OCI-LY1 (cell line): Measurements from ENCODE around the gene PTGER4.

Experiments used
- CTCF ChIP-seq: fragments of 200-600 bp; sonication (generic), shearing (Covaris generic); IDR thresholded peaks from 2 replicates; pipeline ENCODE4 v1.5.1; 2017; ENCODE audit warnings: mild to moderate bottlenecking, antibody characterized with exemption, low read length, moderate library complexity, mixed read lengths
- EZH2 ChIP-seq: fragments of 200-600 bp; sonication (generic), shearing (Covaris generic); IDR thresholded peaks from 2 replicates; pipeline ENCODE4 v1.8.0; 2017; ENCODE audit warnings: borderline replicate concordance, mixed run types, mild to moderate bottlenecking, antibody characterized with exemption, low read length, moderate library complexity, mixed read lengths

- no peak for TF ChIP-seq CTCF
- no peak for TF ChIP-seq EZH2
Observed at GRCh38 chr5:40652441-40653220, 27.1 kb upstream of the PTGER4 start.
